Measurements from ENCODE around the gene POPDC2.

Gene POPDC2

DNA sequence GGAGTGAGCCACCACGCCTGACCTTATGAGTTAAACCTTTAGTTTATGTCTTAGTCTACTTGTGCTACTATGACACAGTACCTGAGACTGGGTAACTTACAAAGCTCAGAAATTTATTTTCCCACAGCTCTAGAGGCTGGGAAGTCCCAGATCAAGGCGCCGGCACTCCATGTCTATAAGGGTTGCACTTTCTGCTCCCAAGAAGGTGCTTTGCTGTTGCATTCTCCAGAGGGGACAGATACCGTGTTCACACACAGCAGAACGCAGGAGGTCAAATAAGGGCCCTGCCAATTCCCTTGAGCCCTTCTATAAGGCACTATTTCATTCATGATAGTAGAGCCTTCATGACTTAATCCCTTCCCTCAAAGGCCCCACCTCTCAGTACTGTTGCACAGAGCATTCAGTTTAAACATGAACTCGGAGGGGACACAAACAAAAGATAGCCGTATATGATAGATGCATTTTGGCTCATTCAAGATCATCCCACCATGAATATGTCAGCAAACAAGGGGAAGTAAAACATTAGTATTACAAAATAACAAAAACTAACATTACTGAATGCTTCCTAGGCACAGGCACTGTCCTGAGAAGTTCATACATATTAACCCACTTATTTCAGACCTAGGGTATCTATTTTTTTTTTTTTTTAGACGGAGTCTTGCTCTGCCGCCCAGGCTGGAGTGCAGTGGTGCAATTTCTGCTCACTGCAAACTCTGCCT lies 36.2 kb downstream of the POPDC2 start:
- Histone ChIP-seq H3K27me3 (ENCODE audit: insufficient read depth, poor library complexity, severe bottlenecking) (no peaks in the 10 kb centered on the region), H3K4me3 (replicated peaks; ENCODE audit: insufficient read depth, low read length) (no peak overlapping the region), H3K27ac (replicated peaks) (no peak overlapping the region)
- DNase-seq (ENCODE audit: low read depth in 1 of 2, low spot score in 1 of 2): no peak
- TF ChIP-seq GABPA (IDR thresholded peaks at IDR 0.05; ENCODE audit: low read depth) (no peak), REST (IDR thresholded peaks at IDR 0.05; ENCODE audit: insufficient replicate concordance, low read depth) (no peak), CTCF (IDR thresholded peaks at IDR 0.05; ENCODE audit: insufficient read depth, low read length) (no peak), SPI1 (IDR thresholded peaks at IDR 0.05; ENCODE audit: borderline replicate concordance, low read depth) (no peak), POLR2AphosphoS5 (IDR thresholded peaks at IDR 0.05; ENCODE audit: low read depth) (no peak)

DNA sequence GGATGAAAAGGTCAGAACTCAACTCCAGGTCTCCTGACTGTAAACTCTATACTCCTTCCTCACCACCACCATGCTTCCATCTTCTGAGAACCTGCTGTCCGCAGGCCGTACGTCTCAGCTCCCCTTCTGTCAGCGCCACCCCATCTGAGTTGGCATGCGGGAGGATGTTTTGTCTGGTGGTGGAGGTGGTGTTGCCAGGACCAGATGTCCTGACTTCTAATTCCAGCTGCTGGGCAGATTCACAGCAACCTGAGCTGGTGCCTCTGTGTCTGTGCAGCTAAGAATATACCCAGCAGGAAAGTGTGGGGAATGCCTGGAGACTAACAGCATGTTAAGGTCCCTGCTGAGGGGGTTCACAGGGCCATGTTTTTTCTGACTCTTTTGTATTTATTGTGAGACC lies 39.5 kb downstream of the POPDC2 start:
- TF ChIP-seq CTCF (IDR thresholded peaks at IDR 0.05; ENCODE audit: insufficient read depth, low read length) (no peak), REST (IDR thresholded peaks at IDR 0.05; ENCODE audit: insufficient replicate concordance, low read depth) (no peak), SPI1 (IDR thresholded peaks at IDR 0.05; ENCODE audit: borderline replicate concordance, low read depth) (no peak), POLR2AphosphoS5 (IDR thresholded peaks at IDR 0.05; ENCODE audit: low read depth) (no peak), GABPA (IDR thresholded peaks at IDR 0.05; ENCODE audit: low read depth) (no peak)
- H3K4me3 ChIP-seq (replicated peaks; ENCODE audit: insufficient read depth, low read length): no peak overlapping the region
- H3K27ac ChIP-seq (replicated peaks): no peak overlapping the region
- DNase-seq (ENCODE audit: low read depth in 1 of 2, low spot score in 1 of 2): no peak
- no peaks in the 10 kb centered on the region for H3K27me3 ChIP-seq (ENCODE audit: insufficient read depth, poor library complexity, severe bottlenecking)

DNA sequence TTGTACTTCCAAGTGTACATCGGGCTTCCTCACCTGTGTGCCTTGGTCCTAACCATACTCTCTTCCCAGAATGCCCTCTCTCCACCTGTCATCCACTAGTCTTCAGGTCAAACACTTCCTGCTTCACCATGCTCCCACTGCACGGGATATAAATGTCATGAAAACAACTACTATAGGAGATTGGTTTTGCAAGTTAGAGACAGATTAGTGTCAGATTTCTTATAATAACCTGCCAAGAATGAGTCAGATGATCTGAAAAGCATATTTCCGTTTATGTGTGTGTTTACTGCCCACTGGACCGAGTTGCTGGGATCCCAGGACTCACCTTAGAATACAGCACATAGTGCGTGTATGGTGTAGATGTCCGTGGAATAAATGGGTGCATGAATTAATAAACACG lies 41.3 kb downstream of the POPDC2 start:
- no peaks in the 10 kb centered on the region for H3K27me3 ChIP-seq (ENCODE audit: insufficient read depth, poor library complexity, severe bottlenecking)
- no peak overlapping the region for H3K4me3 ChIP-seq (replicated peaks; ENCODE audit: insufficient read depth, low read length)
- no peak for DNase-seq (ENCODE audit: low read depth in 1 of 2, low spot score in 1 of 2)
- no peak overlapping the region for H3K27ac ChIP-seq (replicated peaks)
- TF ChIP-seq SPI1 (IDR thresholded peaks at IDR 0.05; ENCODE audit: borderline replicate concordance, low read depth) (no peak), GABPA (IDR thresholded peaks at IDR 0.05; ENCODE audit: low read depth) (no peak), CTCF (IDR thresholded peaks at IDR 0.05; ENCODE audit: insufficient read depth, low read length) (no peak), POLR2AphosphoS5 (IDR thresholded peaks at IDR 0.05; ENCODE audit: low read depth) (no peak), REST (IDR thresholded peaks at IDR 0.05; ENCODE audit: insufficient replicate concordance, low read depth) (no peak)

All from HL-60 (cell line).